ENCODE results near the gene NCAPH2.

DNA sequence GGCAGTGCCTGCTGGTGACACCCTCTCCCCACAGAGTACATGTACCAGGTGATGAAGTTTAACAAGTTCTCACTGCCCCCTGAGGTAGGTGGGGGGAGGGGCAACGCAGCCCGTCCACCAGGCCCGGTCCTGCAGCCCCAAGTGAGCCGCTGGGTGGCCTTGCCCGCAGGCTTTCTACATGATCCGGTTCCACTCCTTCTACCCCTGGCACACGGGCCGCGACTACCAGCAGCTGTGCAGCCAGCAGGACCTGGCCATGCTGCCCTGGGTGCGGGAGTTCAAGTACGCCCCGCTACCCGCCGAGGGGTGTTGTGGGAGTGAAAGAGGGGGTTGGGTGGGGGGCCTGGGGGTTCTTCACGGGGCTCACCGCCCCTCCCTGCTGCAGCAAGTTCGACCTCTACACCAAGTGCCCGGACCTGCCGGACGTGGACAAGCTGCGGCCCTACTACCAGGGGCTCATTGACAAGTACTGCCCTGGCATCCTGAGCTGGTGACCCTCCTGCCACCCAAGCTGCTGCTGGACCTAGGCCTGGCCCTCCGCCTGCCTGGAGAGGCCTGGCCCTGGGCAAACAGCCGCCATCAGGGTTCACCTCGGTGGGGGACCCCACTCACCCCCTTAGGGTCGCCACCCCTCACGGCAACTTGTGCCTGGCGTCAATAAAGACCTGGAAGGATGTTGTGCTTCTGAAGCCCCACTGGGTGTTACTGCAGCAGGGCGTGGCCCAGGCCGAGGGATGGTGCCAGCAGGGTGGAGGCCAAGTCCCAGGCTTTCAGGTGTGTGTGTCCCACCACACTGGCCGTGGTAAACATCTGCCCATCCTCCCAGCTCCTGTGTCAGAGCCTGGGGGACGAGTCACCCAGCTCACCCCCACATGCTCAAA lies 18.4 kb upstream of the NCAPH2 start:
- TF ChIP-seq, protein P1, sequence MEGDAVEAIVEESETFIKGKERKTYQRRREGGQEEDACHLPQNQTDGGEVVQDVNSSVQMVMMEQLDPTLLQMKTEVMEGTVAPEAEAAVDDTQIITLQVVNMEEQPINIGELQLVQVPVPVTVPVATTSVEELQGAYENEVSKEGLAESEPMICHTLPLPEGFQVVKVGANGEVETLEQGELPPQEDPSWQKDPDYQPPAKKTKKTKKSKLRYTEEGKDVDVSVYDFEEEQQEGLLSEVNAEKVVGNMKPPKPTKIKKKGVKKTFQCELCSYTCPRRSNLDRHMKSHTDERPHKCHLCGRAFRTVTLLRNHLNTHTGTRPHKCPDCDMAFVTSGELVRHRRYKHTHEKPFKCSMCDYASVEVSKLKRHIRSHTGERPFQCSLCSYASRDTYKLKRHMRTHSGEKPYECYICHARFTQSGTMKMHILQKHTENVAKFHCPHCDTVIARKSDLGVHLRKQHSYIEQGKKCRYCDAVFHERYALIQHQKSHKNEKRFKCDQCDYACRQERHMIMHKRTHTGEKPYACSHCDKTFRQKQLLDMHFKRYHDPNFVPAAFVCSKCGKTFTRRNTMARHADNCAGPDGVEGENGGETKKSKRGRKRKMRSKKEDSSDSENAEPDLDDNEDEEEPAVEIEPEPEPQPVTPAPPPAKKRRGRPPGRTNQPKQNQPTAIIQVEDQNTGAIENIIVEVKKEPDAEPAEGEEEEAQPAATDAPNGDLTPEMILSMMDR (IDR thresholded peaks at IDR 0.05): no peak
- TF ChIP-seq POLR2A (IDR thresholded peaks at IDR 0.05) (no peak), POLR2AphosphoS5 (IDR thresholded peaks at IDR 0.05) (no peak)

All from gastroesophageal sphincter (tissue), 3 donors.